GF-D8 (cell line): ENCODE measurements around the gene DBNDD2.

Source experiments
- DNase-seq: peaks from one replicate; lab custom pipeline; 2025; lab: John Stamatoyannopoulos, UW

Gene DBNDD2

DNA sequence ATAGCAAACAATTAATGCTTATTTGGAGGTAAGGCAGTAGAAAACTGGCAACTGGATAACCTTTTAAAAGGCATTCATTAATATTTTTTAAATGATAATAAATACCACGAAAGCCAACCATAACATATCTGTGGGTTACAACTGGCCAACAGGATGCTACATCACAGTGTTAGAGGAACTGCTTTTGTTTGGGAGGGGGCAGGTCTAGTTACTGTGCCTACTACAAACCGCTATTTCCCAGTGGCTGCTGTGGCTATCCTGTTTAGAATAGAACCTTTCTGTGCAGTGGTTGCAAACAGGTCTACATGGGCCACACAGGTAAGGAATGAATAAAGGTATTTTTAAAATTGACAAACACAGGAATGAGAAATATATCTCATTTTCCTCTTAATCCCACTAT is 8.8 kb downstream of the DBNDD2 start:
- DNase-seq, result no peak

DNA sequence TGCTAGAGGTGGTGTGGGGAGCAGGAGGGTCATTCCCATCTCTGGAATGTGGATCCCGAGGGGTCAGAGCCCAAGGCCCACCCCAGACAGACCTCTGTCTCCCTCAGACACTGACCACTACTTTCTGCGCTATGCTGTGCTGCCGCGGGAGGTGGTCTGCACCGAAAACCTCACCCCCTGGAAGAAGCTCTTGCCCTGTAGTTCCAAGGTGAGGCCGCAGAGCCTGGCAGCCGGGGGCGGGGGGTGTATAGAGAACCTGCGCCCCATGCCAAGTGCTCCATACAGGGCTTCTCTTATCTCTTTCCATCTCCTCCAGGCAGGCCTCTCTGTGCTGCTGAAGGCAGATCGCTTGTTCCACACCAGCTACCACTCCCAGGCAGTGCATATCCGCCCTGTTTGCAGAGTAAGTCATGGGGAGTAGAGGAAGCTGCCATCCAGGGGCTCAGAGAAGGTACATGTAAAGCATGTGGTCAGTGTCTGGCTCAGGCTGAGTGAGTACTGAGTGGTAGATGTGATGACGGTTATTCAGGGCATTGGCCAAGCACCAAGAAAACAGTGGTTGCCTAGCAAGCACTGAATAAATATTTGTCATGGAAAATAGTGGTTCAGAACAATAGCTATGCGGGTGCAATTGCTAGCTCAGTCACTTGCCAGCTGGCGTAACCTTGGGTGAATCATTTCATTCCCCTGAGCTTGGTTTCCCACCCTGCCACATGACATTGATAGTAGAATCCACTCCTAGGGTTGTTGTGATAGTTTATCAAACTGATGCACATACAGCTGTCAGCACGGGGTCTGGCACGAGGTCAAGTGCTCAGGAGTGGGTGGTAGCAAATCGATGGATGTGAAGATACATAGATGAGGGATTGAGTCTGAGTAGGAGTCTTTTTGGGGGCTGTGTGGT is 11.4 kb downstream of the DBNDD2 start:
- no peak for DNase-seq

DNA sequence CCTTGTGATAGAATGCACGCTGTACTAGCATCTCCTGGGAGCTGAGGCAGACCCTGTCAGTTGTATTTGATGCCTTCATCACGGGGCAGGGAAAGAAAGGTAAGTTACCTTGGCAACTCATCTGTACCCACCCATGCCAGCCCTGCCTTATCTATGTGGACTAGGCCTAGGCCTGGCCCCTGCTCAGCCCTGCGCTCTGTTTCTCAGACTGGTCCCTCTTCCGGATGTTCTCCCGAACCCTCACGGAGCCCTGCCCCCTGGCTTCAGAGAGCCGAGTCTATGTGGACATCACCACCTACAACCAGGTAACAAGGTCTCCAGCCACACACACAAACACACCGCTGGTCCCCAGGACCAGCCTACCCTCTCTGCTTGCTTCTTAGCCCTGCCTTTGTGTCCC is 12.0 kb downstream of the DBNDD2 start:
- DNase-seq, result no peak

DNA sequence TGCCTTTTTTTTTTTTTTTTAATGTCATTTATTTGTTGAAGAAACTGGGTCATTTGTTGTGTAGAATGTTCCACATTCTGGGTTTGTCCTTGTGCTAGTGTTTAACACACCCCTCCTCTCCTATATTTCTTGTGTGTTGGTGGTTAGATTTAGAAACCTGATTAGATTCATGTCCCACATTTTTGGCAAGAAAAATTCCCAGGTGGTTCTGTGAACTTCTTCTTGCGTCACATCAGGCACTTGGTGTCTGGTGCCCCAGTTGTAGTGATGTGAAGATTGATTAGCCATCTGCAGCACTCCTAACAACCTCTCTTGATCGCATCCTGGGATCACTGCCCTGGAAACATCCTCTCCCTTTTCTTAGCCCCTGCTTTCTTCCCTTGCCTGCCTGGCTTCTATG is 15.6 kb downstream of the DBNDD2 start:
- no peak for DNase-seq

DNA sequence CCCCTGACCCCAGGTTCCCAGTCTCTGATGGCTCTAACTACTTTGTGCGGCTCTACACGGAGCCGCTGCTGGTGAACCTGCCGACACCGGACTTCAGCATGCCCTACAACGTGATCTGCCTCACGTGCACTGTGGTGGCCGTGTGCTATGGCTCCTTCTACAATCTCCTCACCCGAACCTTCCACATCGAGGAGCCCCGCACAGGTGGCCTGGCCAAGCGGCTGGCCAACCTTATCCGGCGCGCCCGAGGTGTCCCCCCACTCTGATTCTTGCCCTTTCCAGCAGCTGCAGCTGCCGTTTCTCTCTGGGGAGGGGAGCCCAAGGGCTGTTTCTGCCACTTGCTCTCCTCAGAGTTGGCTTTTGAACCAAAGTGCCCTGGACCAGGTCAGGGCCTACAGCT is 17.5 kb downstream of the DBNDD2 start:
- no peak for DNase-seq

DNA sequence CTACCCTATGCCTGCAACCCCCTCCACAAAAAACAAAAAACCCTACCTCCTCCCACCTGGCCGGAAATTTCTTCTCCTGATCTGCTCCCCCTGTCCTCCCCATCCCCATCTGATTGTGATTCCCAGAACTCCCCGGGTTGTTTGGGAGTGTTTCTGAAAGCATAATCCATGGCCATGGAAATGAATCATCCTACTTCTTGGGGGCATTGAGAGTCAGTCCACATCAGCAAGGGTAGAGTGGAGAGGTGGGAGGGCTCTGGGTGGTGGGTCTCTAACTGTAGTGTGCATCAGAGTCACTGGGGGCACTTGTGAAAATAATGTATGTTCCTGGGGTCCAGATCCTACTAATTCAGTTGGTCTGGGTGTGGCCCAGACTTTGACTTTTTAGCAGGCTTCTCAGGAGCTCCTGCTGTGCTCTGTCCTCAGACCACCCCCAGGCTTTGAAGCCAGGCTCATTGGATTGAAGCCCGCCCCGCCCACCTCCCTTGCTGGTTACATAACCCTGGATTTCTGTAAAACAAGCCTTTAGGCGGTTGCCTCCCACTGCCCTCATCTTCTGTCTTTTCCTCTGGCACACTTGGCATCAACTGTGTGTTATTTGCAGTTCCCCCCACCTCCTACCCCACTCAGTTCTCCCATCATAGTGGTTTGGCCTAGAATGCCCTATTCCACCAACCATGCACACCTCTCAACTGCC is 18.4 kb downstream of the DBNDD2 start:
- DNase-seq, result no peak

DNA sequence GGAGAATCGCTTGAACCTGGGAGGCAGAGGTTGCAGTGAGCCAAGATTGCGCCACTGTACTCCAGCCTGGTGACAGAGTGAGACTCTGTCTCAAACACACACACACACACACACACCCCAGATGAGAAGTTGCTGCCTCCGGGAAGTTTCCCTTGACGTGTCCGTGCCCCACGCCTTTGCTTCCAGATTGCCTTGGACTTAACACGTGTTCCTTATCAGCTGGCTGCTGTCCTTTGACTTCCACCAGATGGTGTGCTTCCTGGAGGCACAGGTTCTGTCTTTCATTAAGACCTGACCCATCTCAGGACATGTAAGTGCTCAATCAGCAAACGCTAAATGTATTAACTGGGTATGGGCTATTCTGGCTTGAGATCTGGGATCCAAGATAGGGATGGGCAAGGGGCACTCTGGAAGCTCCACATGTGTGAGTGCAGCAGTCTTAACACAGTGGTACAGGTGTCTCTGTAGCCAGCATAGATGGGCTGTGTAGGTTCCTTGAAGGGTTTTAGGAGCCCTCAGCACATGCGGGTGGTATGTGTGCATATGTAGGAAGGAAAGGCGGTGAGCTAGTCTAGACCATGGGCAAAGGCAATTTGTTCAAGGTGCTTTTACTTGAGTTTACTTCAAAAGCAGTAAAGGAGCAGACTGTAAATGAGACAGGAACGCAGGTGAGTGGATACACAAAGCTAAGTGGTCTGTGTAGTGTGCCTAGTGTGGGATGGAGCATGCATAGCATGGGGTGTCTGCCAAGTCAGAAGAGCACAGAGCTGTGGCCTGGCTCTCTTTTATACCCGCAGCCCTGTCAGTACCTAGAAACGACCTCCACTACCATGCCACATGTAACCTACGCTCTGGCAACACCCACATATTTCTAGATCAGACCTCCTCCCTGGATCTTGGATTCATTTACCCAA is 19.4 kb downstream of the DBNDD2 start:
- DNase-seq, result no peak

DNA sequence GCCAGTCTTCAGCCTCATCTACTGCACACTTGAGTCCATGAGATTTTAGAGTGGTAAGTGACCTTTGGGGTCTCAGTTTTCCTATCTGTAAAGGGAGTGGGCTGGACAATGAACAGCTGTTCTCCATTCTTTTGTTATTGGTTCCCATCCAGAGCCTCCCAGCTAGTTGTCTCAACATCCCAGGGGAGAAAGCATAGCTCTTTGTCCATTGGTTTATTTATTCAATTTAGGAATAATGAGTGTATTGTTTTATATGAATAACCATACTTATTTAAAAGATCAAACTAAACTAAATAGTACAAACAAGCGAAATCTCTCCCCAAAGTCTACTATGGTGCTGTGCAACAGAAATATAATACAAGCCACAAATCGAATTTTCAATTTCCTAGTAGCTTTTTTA is 21.5 kb downstream of the DBNDD2 start:
- no peak for DNase-seq

DNA sequence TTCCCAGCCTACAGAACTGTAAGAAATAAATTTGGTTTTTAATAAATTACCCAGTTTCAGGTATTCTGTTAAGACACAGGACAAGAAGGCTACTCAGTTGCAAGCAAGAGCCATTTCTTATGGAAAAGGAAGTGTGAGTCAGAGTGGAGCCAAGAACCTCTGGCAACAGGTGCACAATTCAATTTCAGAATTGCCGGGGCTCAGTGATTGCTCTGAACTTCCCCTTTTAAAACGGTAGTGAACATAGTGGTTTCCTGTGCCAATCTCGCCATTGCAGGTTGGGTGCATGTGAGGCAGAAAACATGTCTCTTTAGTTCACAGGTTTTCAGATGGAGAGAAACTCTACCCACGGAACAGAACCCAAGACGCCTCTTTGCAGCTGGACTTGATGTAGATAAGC is 24.2 kb downstream of the DBNDD2 start:
- DNase-seq, result peak; percentile 89

DNA sequence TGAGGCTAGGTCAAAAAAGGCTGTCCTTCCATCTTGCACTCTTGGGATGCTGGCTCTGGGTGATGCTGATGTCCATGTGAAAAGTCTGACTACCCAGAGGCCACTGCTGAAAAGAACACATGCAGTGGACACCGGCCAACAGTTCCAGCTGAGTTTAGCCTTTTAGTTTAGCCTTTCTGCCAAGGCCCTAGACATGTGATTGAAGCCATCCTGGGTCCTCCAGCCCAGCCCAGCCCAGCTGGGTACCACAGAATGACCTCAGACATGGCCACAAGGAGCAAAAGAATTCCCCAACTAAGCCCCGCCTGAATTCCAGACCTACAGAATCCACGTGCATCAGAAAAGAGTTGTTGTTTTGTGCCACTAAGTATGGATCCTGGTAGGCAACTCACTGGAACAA is 25.2 kb downstream of the DBNDD2 start:
- no peak for DNase-seq

DNA sequence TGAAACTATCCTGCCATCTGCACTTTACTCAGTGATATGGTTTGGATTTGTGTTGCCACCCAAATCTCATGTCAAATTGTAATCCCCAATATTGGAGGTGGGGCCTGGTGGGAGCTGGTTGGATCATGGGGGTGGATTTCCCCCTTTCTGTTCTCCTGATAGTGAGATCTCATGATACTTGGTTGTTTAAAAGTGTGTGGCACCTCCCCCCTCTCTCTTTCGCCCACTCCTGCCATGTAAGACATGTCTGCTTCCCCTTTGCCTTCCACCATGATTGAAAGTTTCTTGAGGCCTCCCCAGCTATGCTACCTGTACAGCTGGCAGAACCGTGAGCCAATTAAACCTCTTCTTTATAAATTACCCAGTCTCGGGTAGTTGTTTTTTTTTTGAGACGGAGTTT is 25.9 kb downstream of the DBNDD2 start:
- DNase-seq, result no peak

DNA sequence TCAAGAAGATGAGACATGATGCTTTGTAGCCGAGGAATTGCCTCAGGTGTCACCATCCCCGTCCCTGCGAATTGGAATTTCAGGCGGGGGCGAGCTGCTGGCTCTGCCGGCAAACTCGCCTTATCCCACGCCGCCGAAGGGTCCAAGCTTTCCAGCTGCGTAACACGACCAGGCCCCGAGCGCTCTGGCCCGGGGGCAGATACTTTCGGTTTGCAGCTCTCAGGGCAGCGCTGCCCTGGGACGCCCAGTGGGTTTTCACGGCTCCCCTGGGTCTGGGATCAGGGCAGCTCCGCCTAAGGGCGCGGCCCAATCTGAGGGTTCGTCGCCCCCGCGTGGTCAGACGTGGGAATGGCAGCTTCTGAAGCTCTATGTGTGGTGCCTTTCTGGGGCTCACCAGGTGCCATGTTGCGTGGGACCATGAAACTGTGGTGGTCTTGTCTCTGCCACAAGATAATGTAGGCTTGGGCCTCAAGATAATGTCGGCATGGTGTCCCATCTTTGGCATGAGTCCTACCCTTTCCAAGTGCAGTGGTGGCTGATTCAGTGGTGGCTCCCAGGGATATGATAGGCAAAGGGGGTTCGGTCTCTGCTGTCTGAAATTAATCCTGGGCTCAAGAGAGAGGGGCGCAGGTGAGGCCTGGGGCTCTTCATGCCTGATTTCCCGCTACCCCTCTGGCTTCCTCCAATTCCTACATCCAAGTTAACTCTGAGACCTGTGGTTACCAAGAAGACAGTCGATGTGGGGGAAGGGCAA is 28.8 kb downstream of the DBNDD2 start:
- peak; percentile 17 for DNase-seq

DNA sequence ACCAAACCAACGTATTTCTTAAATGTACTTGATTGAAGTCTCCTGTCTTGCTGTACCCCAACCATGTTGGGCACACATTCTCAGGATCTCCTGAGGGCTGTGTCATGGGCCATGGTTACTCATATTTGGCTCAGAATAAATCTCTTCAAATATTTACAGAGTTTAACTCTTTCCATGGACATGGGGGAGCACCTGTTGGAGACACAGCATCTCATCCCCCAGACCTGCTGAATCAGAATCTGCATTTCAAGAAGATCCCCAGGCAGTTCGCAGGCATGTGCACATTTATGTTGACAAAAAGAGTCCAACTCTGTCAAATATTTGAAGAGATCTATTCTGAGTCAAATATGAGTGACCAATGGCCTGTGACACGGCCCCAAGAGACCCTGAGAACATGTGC is 32.3 kb downstream of the DBNDD2 start:
- DNase-seq, result no peak

DNA sequence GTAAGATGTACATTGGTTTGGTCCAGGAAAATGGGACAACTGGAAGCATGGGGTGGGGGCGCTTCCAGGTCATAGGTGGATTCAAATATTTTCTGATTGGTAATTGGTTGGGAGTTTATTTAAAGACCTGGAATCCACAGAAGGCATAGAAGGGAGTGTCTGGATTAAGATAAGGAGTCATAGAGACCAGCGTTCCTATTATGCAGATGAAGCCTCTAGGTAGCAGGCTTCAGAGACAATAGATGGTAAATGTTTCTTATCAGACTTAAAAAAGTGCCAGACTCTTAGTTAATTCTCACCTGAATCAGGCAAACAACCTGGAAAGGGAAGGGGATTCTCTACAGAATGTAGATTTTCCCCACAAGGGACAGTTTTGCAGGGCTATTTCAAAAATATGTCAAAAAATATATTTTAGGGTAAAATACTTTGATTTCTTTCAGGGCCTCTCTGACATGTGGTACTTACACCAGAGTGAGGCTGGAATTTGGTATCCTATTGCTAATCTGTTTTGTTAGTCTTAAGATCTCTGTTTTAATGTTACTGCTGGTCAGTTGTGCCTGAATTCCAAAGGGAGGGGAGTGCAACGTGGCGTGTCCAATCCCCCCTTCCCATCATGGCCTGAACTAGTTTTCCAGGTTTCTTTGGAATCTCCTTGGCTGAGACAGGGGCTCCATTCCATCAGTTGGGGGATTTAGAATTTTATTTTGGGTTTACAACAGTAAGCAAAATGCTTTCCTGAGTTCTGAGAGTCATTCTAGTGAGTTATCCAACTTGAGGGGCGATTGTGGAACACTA is 33.0 kb downstream of the DBNDD2 start:
- DNase-seq, result no peak

DNA sequence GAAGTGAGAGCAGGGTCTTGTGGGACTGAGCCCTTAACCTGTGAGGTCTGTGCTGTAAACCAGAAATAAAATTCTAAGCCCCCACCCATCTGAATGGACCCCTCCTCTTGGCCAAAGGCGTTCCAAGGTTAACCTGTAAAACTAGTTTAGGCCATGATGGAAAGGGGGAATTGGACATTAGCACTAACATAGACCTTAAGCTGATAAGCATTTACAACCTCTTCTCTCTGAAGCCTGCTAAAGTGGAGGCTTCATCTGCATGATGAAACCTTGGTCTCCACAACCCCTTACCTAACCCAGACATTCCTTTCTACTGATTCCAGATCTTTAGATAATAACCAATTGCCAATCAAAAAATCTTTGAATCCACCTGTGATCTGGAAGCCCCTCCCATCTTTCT is 33.7 kb downstream of the DBNDD2 start:
- DNase-seq, result no peak

DNA sequence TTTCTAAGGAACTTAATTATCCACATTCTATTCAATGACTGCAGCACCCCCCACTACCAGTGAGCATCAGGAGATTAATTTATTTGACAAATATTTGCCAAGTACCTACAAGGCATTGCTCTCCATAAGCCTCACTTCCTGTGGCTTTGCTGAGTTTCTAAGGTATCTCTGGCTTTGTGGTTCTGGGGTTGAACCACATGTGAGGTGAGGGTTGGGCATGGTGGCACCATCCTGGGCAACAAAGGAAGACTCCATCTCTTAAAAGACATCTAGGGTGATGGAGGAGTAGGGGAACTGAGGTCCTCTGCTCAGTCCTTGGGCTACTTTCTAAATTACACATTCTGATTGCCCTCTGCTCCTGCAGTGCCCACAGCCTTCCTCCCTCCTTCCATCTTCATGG is 36.0 kb downstream of the DBNDD2 start:
- DNase-seq, result no peak

DNA sequence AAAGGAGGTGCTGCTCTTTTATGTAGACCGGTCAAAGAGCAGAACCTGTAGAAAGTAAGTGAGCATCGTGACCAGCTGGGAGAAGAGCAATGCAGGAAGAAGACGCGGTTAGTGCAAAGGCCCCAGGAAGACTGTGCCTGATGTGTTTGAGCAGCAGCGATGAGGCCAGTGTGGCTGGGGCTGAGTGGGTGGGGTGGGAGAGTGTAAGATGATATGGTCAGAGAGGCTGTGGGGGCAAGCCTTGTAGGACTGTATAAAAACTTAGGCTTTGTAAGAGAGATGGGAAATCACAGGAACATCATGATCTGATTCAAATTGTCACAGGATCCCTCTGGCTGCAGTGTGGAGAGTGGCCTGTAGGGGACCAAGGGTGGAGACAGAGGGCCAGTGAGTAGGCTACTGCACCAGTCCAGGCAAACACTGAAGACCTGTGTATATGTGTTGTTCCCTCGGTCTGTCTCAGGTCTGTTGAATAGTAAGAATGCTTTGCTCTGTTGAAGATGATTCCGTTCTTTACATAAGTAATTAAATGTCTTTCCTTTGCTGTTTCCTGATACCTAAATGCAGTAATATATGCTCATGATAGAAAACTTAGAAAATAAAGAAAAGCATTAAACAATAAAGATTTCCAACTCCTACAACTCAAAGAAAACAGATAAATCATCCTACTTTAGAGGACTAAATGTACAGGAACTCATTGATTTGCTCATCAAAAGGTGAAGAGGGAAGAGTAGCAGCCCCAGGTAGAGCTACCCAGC is 37.9 kb downstream of the DBNDD2 start:
- DNase-seq, result no peak

DNA sequence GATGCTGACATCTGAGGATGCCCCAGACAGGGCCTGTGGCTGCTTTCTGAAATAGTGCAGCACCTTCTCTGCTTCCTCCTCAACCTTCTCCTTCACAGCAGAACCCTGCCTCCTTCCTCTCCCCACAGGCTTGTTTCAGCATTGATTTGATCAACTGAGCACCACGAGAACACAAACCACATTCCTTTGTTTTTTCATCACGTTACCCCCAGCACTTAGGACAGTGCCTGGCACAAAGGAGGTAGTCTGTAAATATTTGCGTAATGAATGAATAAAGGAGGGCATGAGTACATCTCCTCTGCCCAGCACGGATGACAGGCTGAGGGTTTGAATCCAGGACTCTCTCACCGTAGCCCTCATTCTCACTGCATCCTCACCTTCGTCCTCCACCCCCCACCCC is 40.2 kb downstream of the DBNDD2 start:
- DNase-seq, result no peak

DNA sequence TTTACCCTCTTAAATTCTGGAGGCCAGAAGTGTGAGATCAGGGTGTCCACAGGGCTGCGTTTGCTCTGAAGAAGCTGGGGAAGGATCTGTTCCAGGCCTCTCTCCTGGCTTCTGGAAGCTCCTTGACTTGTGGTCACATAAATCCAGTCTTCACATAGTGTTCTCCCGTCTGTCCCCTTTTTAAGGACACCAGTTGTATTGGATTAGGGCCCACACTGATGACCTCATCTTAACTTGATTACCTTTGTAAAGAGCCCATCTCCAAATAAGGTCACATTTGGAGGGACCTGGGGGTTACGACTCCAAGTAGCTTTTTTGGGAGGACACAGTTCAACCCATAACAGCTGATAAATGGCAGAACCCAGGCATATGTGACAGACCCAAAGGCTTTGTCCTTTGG is 41.4 kb downstream of the DBNDD2 start:
- no peak for DNase-seq
